Thyroid gland (tissue), 4 donors: ENCODE data around the gene ENTPD8.

Source experiments
- CTCF ChIP-seq, 6 experiments: fragments of 200-600 bp in 3 of 6; fragments of 450-650 bp in 3 of 6; sonication (generic) in 3 of 6; IDR thresholded peaks; one replicate each; pipeline ENCODE4 v1.5.1; 2016 to 2019; ENCODE audit warnings: antibody characterized with exemption in 6 of 6, mild to moderate bottlenecking in 2 of 6, inconsistent platforms in 1 of 6, moderate library complexity in 1 of 6
- POLR2A ChIP-seq, 2 donors: fragments of 450-650 bp; IDR thresholded peaks; one replicate each; pipeline ENCODE4 v1.6.1; 2017; ENCODE audit warnings: antibody characterized with exemption in 2 of 2, mild to moderate bottlenecking in 2 of 2, moderate library complexity in 1 of 2

GRCh38 chr9:137394866-137395665 lies 46.1 kb downstream of the ENTPD8 start:
- TF ChIP-seq CTCF (IDR thresholded peaks at IDR 0.05) (no peak), POLR2A (IDR thresholded peaks at IDR 0.05) (no peak)
